Measurements from ENCODE around the gene DZIP1L.

The DZIP1L gene

GRCh38 chr3:138042043-138042442 is 73.4 kb downstream of the DZIP1L start:
- ChIA-PET CTCF (interaction anchor here (1.1 to 4.1 kb wide), 4 partner anchors 12 to 78 kb away, joined by 3 to 38 read pairs (median 4); no protein-coding TSS in a partner anchor), POLR2A (interaction anchor here (0.6 kb wide), 1 partner anchor 74 kb away, joined by 3 read pairs; no protein-coding TSS in a partner anchor)
- TF ChIP-seq CTCF (IDR thresholded peaks at IDR 0.05; ENCODE audit: insufficient read depth, low read length, missing control alignments): no peak
- no peak for DNase-seq (ENCODE audit: low read depth, low spot score)
- H3K4me3 ChIP-seq (ENCODE audit: low read depth, low read length): no peak overlapping the region

GRCh38 chr3:138038725-138039462 is 76.5 kb downstream of the DZIP1L start:
- TF ChIP-seq CTCF (IDR thresholded peaks at IDR 0.05; ENCODE audit: insufficient read depth, low read length, missing control alignments): no peak
- CTCF ChIA-PET: interaction anchor here (1.0 to 2.5 kb wide), 2 partner anchors 14 kb away, joined by 3 to 14 read pairs; no protein-coding TSS in a partner anchor
- POLR2A ChIA-PET: no interaction called here
- H3K4me3 ChIP-seq (ENCODE audit: low read depth, low read length): no peak overlapping the region
- DNase-seq (ENCODE audit: low read depth, low spot score): no peak

- ChIA-PET CTCF (interaction anchor here (1.6 to 2.5 kb wide), 2 partner anchors 16 kb away, joined by 7 to 14 read pairs; no protein-coding TSS in a partner anchor), POLR2A (no interaction called here)
- no peak overlapping the region for H3K4me3 ChIP-seq (ENCODE audit: low read depth, low read length)
- TF ChIP-seq CTCF (IDR thresholded peaks at IDR 0.05; ENCODE audit: insufficient read depth, low read length, missing control alignments): no peak
- DNase-seq (ENCODE audit: low read depth, low spot score): no peak
Observed at GRCh38 chr3:138036572-138036971, 78.8 kb downstream of the DZIP1L start.

- no peak for DNase-seq (ENCODE audit: low read depth, low spot score)
- no peak overlapping the region for H3K4me3 ChIP-seq (ENCODE audit: low read depth, low read length)
- POLR2A ChIA-PET: no interaction called here
- no peak for TF ChIP-seq CTCF (IDR thresholded peaks at IDR 0.05; ENCODE audit: insufficient read depth, low read length, missing control alignments)
- CTCF ChIA-PET: interaction anchor here (1.0 to 1.6 kb wide), 3 partner anchors 9 to 18 kb away, joined by 3 to 7 read pairs (median 4); no protein-coding TSS in a partner anchor
Observed at GRCh38 chr3:138034918-138035317, 80.5 kb downstream of the DZIP1L start.

GRCh38 chr3:138033202-138033691 is 82.2 kb downstream of the DZIP1L start:
- CTCF ChIA-PET: interaction anchor here (1.0 to 1.4 kb wide), 2 partner anchors 19 to 36 kb away, joined by 3 to 5 read pairs; no protein-coding TSS in a partner anchor

More at GRCh38 chr3:138033202-138033691, 82.2 kb downstream of the DZIP1L start:
- no peak for DNase-seq (ENCODE audit: low read depth, low spot score)
- TF ChIP-seq CTCF (IDR thresholded peaks at IDR 0.05; ENCODE audit: insufficient read depth, low read length, missing control alignments): no peak
- no peak overlapping the region for H3K4me3 ChIP-seq (ENCODE audit: low read depth, low read length)
- POLR2A ChIA-PET: no interaction called here
